Activated CD8-positive, alpha-beta T cell treated with anti-CD3 and anti-CD28 coated beads, Interleukin-2, amount 10 ng/mL, durations not matched to agents 7 days and 5 days (primary cell): Measurements from ENCODE around the gene HOXA6. TPM values are rescaled to one million over a fixed set of nuclear protein-coding genes. Genes with fewer than 3 reads are reported as not detected.
A peak's percentile ranks its signal among the peaks of the same experiment; 100 is the strongest.

ENCODE experiments used
- ATAC-seq: fragments of 150-1000 bp; cut with Tn5 transposase; one replicate; pipeline ENCODE4 v1.10.0; 2021; ENCODE audit warnings: moderate library complexity
- CTCF ChIA-PET: fragments of 350-600 bp; sonication (Branson Sonifier 250); formaldehyde crosslinking; loops from one replicate; lab custom pipeline; 2021; ENCODE audit warnings: antibody characterized with exemption; lab: Charles Lee
- POLR2A ChIA-PET: fragments of 350-600 bp; sonication (Branson Sonifier 250); formaldehyde crosslinking; loops from one replicate; lab custom pipeline; 2021; ENCODE audit warnings: antibody characterized with exemption; lab: Charles Lee
- DNase-seq: peaks from one replicate; pipeline ENCODE4 v3.0.0-alpha.2; 2020
- H3K27ac Mint-ChIP-seq: one replicate; pipeline ENCODE4 v1.8.0; 2021; ENCODE audit warnings: mild to moderate bottlenecking, mixed read lengths
- H3K27me3 Mint-ChIP-seq: one replicate; pipeline ENCODE4 v1.8.0; 2021; ENCODE audit warnings: low read depth, mixed read lengths
- H3K36me3 Mint-ChIP-seq: one replicate; pipeline ENCODE4 v1.8.0; 2021; ENCODE audit warnings: low read depth, mixed read lengths
- H3K4me1 Mint-ChIP-seq: one replicate; pipeline ENCODE4 v1.8.0; 2021; ENCODE audit warnings: low read depth, mixed read lengths
- H3K4me3 Mint-ChIP-seq: one replicate; pipeline ENCODE4 v1.8.0; 2021; ENCODE audit warnings: mild to moderate bottlenecking, mixed read lengths
- H3K9me3 Mint-ChIP-seq: one replicate; pipeline ENCODE4 v1.8.0; 2022; ENCODE audit warnings: mixed read lengths; ENCODE audit not compliant: insufficient read depth
- total RNA-seq, 2 experiments: library from RNA; stranded (reverse); gene quantifications; one replicate each; pipeline ENCODE4 v1.2.3, GENCODE V29; 2021

The HOXA6 gene
- total RNA-seq, 2 experiments from 2014 or later, result not detected

DNA sequence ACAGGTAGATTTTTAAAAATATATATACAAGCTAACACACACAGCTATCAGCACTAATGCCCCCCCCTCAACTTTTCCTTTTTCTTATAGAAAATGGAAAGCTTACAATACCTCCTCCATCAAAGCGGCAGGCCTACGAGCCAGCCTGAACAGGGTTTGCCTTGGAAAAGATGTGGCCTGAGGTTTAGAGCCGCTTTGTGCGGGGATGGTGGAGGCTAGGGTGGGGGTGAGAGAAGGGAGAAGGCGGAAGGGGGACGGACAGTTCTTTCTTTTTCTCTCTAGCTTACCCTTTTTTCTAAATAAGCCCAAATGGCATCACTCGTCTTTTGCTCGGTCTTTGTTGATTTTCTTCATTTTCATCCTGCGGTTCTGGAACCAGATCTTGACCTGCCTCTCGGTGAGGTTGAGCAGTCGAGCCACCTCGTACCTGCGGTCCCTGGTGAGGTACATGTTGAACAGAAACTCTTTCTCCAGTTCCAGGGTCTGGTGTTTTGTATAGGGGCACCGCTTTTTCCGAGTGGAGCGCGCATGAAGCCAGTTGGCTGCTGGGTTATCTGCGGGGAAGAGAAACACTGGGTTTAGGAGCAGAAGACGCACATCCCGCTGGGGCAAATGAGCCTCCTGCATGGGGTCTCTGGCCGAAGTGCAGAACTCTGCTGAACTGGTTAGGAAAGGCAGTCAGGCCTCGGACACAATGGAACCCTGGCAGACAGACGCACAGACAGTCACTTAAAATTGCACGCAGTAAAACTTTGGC, 15.9 kb upstream of the HOXA6 start:
- ATAC-seq (no peak), DNase-seq (no peak)
- H3K4me3 Mint-ChIP-seq, result no peak overlapping the region
- H3K9me3 Mint-ChIP-seq, result no peaks in the 10 kb centered on the region
- POLR2A ChIA-PET, result no interaction called here
- peaks cover 8% of the 10 kb centered on the region for H3K4me1 Mint-ChIP-seq
- peak overlapping the region; percentile 29 for H3K27ac Mint-ChIP-seq
- CTCF ChIA-PET, result interaction anchor here (0.7 to 4.7 kb wide), 9 partner anchors 10 to 793 kb away, joined by 3 to 85 read pairs (median 5); partner anchors contain the start of gene HOXA13
- H3K27me3 Mint-ChIP-seq, result peaks cover 74% of the 10 kb centered on the region
- peaks cover 11% of the 10 kb centered on the region for H3K36me3 Mint-ChIP-seq

DNA sequence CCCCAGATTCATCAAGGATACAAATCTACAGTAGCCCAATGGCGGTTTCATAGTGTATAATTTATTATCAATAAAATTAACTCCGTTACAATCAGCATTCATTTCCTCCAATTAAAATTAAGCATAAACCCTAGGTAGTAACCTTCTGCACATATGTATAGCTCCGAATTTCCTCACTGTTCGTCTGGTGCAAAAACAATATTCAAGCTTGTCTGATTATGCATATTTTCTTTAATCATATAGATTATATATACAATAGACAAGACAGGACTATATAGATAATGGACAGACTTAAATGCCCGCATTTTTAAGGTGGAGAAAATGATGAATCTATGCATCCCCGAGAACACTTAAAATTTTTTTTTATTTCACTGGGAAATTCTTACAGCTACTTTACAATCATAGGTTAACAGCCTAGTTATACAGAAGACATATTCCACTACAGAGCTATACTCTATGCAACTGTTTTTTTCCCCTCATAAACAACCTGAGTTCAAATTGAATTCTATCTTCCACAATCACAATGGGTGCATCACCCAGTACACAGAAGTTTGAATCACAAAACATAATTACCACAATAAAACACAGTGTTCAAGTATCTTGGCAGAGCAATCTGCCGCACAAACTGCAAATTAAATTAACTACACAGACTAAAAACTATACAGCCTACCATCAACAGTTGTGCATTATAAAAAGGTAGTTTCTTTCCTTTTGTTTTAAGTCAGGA, 15.2 kb upstream of the HOXA6 start:
- Mint-ChIP-seq H3K36me3 (peaks cover 13% of the 10 kb centered on the region), H3K9me3 (no peaks in the 10 kb centered on the region), H3K27ac (no peak overlapping the region), H3K4me3 (no peak overlapping the region), H3K27me3 (peaks cover 75% of the 10 kb centered on the region), H3K4me1 (peaks cover 9% of the 10 kb centered on the region)
- POLR2A ChIA-PET, result no interaction called here
- DNase-seq (no peak), ATAC-seq (no peak)
- CTCF ChIA-PET, result interaction anchor here (0.7 to 4.7 kb wide), 11 partner anchors 10 to 792 kb away, joined by 3 to 85 read pairs (median 5); partner anchors contain the start of genes HOXA13 and HOXA3

DNA sequence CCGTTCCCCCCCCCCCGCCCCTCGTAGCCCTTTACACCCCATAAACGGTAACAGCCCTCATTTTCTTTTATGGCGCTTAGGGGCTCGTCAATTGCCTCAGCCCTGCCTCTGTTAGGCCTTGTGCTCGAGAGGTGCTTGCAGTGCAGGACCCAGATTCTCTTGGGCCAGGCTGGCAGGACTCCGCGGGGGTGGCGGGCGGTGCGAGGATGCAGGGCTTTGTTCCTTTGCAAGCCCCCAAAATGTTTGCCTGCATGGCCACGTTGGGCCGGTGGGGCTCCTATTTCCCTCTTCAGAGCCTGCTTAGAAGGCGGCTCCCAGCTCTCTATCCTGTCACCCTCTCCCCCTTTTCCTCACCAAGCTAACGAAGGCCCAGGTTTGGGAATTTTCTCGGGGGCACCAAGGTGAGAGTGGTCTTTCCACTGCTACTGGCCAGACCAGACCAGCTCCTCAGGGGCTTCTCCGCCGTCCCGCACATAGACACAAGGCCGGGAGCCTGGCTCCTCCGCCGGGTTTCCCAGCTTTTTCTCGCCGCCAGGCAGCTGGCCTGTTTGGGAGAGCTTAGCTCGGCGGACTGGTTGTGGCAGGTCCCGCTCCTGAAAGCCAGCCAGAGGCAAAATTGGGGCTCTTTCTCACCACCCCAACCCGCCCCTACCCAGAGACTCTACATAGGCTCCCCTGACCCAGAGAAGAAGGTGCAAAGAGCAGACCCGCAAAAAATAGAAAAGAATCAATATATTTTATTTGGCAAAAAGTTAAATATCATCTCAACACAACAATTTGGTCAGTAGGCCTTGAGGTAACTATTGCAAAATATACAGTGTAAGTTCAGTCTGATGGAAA, 14.4 kb upstream of the HOXA6 start:
- H3K4me3 Mint-ChIP-seq, result no peak overlapping the region

DNA sequence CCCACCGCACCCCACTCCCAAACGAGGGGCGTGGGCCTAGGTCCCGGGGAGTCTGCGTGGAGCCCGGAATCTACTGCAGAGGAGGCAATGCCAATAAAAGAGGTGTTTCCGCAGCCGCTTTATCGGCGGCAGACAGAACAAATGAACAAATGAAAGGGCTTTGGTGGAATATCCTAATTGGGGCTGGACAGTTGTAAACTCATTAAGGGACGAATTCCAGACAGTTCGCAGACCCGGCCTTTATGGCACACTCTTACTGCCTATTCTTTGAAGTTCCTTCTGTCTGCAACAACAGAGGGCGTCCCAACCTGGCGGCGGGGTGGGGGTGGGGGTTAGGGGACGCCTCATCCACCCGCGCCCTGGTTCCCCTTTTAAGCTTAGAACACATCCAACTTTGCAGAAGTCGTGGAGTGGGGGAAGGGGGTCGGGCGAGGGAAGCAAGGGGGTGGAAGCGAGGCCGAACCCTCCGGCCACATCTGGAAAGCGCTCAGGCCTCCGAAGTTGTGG, 13.7 kb upstream of the HOXA6 start:
- POLR2A ChIA-PET, result interaction anchor here (0.7 kb wide), 1 partner anchor 12 kb away, joined by 4 read pairs; no protein-coding TSS in a partner anchor
- no peak overlapping the region for H3K27ac Mint-ChIP-seq
- DNase-seq (no peak), ATAC-seq (peak; percentile 5)
- H3K4me1 Mint-ChIP-seq, result peaks cover 15% of the 10 kb centered on the region
- H3K4me3 Mint-ChIP-seq, result peak overlapping the region; percentile 65
- peaks cover 76% of the 10 kb centered on the region for H3K27me3 Mint-ChIP-seq
- CTCF ChIA-PET, result interaction anchor here (0.7 to 4.7 kb wide), 25 partner anchors 9 to 791 kb away, joined by 3 to 85 read pairs (median 4); partner anchors contain the start of genes HOXA3 and HOXA5
- H3K9me3 Mint-ChIP-seq, result no peaks in the 10 kb centered on the region
- H3K36me3 Mint-ChIP-seq, result peaks cover 10% of the 10 kb centered on the region

More for the DNA sequence above, 14.4 kb upstream of the HOXA6 start:
- Mint-ChIP-seq H3K4me1 (peaks cover 11% of the 10 kb centered on the region), H3K36me3 (peaks cover 11% of the 10 kb centered on the region), H3K27ac (no peak overlapping the region), H3K27me3 (peaks cover 76% of the 10 kb centered on the region), H3K9me3 (no peaks in the 10 kb centered on the region)
- DNase-seq (no peak), ATAC-seq (no peak)
- ChIA-PET POLR2A (interaction anchor here (0.7 kb wide), 1 partner anchor 11 kb away, joined by 4 read pairs; no protein-coding TSS in a partner anchor), CTCF (interaction anchor here (1.1 to 4.7 kb wide), 14 partner anchors 10 to 792 kb away, joined by 3 to 85 read pairs (median 6); partner anchors contain the start of genes HOXA13 and HOXA3)

DNA sequence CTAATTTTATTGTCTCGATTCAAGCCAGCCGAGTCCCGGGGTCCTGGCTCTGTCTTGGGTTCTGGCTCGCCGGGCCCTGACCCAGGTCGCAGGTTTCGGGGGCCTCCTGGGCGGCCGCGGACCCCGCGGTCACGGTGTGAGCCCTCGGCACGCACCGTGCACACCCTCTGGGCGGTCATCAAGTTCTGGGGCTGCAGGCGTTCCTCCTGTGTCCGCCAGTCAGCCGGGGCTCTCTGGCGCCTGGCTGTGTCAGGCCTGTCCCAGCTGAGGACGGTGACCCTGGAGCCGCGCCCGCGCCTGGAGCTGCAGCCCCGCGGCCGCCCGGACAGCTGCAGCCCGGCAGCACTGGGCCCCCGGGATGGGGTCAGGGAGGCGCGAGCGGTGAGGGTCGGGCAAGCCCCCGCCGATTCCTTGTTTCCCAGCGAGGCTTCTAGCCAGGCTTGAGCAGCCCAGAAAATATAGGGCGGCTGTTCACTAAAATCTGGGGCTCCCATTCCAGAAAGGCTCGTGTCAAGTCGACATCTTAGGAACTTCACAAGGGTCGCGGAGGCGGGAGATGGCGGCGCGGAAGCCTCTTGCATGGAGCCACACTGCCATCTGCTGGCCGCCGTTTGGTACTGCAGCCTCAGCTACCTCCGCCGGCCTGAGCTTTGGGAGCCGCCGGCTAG, 13.1 kb upstream of the HOXA6 start:
- Mint-ChIP-seq H3K27ac (no peak overlapping the region), H3K4me3 (peak overlapping the region; percentile 65), H3K27me3 (peaks cover 77% of the 10 kb centered on the region), H3K36me3 (peaks cover 9% of the 10 kb centered on the region), H3K4me1 (peaks cover 17% of the 10 kb centered on the region), H3K9me3 (no peaks in the 10 kb centered on the region)
- CTCF ChIA-PET, result interaction anchor here (0.7 to 4.7 kb wide), 25 partner anchors 8 to 790 kb away, joined by 3 to 85 read pairs (median 4); partner anchors contain the start of genes HOXA3 and HOXA5
- POLR2A ChIA-PET, result no interaction called here
- peak; percentile 74 for ATAC-seq
- peak; percentile 85 for DNase-seq

DNA sequence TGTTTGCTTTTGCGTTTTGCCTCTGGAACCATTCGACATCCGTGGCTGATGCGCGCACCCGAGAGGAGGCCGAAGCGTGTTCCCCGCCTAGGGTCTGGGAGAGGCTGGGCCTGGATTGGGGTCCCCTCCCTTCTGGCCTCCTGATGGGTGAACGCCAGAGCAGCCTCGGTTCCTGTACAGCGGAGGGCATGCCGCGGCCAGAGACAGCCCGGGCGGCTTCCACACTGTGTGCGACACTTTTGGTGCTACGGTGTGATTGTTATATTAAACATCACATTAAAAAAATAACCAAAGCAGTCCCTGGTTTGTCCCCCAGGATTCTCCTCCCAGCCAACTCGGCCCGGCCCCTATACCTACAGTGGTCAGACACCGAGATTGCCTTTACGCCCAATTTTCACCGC, 12.6 kb upstream of the HOXA6 start:
- H3K27me3 Mint-ChIP-seq, result peaks cover 78% of the 10 kb centered on the region
- ChIA-PET POLR2A (no interaction called here), CTCF (interaction anchor here (1.1 to 4.7 kb wide), 19 partner anchors 10 to 790 kb away, joined by 3 to 85 read pairs (median 5); partner anchors contain the start of gene HOXA5)
- ATAC-seq (peak; percentile 22), DNase-seq (no peak)
- H3K4me1 Mint-ChIP-seq, result peaks cover 18% of the 10 kb centered on the region
- peak overlapping the region; percentile 20 for H3K4me3 Mint-ChIP-seq
- H3K27ac Mint-ChIP-seq, result no peak overlapping the region
- H3K36me3 Mint-ChIP-seq, result peaks cover 10% of the 10 kb centered on the region
- no peaks in the 10 kb centered on the region for H3K9me3 Mint-ChIP-seq

DNA sequence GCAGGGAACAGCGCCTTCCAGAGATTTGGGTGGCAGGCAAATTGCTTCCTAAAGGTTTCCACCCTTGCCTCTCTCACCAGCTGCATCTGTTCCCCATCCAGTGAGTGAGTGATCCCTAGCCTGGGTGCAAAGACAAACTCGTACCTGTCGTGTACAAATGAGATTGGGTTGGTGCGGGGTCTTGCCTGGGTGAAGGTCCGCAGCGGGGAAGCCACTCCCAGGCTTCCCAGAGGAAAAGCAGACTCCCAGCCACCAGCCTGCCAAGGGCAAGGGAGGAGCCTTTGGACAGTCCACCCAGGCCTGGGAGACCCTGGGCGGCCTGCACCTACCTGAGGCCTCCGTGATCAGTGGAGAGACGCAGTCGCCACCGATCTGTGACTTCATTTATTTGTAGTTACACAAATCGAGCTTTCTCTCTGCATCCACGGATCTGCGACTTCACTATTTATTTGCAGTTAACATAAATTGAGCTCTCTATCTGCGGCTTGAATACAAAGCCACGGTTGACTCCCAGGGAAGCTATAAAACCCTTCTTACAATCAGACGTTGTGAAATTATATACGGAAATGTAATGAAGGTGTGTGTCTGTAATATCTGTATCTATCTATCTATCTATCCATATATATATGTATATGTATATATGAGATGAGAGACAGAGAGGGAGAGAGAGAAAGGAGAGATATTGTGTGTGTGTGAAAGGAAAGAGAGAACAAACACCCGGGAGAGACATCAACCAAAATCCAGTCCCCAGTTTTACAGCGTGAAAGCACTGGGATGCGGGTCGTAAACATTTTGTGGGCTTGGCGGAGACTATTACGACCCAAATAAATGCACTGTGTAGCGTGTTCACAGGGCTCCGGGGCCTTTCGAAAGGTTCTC, 11.9 kb upstream of the HOXA6 start:
- DNase-seq (no peak), ATAC-seq (no peak)
- H3K4me1 Mint-ChIP-seq, result peaks cover 21% of the 10 kb centered on the region
- H3K4me3 Mint-ChIP-seq, result peak overlapping the region; percentile 20
- no peak overlapping the region for H3K27ac Mint-ChIP-seq
- H3K9me3 Mint-ChIP-seq, result no peaks in the 10 kb centered on the region
- POLR2A ChIA-PET, result no interaction called here
- H3K27me3 Mint-ChIP-seq, result peaks cover 80% of the 10 kb centered on the region
- peaks cover 13% of the 10 kb centered on the region for H3K36me3 Mint-ChIP-seq
- CTCF ChIA-PET, result interaction anchor here (0.7 to 1.8 kb wide), 9 partner anchors 9 to 790 kb away, joined by 3 to 6 read pairs (median 3); no protein-coding TSS in a partner anchor

DNA sequence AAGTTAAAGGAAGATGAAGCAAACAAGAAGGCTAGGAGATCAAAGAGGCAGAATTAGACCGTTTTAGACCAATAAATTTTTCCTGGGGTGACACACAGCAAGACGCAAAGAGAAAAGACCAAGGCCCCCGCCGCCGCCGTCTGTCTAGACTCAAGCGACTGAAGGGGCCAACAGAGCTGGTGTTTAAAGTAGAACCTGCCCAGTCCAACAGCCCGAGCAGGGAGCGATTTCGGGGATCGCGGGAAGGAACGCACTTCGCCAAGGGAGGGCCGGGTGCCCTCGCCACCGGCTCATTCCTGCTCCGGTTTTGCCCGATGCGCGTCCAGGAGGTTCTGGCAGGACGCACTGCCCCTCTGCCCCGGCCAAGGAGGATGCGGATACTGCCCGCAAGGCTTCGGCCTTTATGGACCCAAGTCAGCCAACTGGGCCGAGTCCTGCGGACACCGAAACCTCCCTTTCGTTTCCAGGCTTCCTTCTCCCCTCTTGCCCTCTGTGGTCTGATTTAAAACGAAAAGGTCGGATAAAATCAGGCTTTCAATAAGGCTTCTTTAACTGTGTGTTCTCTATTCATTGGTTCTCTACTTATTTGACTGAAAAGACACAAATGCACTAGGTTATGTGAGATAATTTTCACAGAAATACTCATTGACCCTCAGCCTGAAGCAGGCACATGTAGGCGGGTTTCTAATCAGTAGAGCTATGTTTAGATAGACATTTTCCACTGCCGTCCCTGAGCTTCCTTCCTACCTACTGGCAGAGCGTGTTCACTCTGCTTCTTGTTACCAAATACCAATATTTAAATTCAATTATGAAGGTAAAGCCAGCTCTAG, 11.1 kb upstream of the HOXA6 start:
- peak overlapping the region; percentile 42 for H3K4me3 Mint-ChIP-seq
- H3K36me3 Mint-ChIP-seq, result peaks cover 10% of the 10 kb centered on the region
- DNase-seq (no peak), ATAC-seq (no peak)
- H3K4me1 Mint-ChIP-seq, result peaks cover 23% of the 10 kb centered on the region
- POLR2A ChIA-PET, result no interaction called here
- H3K27ac Mint-ChIP-seq, result no peak overlapping the region
- H3K27me3 Mint-ChIP-seq, result peaks cover 81% of the 10 kb centered on the region
- H3K9me3 Mint-ChIP-seq, result no peaks in the 10 kb centered on the region
- CTCF ChIA-PET, result interaction anchor here (0.7 to 1.8 kb wide), 10 partner anchors 9 to 789 kb away, joined by 3 to 6 read pairs (median 4); no protein-coding TSS in a partner anchor

DNA sequence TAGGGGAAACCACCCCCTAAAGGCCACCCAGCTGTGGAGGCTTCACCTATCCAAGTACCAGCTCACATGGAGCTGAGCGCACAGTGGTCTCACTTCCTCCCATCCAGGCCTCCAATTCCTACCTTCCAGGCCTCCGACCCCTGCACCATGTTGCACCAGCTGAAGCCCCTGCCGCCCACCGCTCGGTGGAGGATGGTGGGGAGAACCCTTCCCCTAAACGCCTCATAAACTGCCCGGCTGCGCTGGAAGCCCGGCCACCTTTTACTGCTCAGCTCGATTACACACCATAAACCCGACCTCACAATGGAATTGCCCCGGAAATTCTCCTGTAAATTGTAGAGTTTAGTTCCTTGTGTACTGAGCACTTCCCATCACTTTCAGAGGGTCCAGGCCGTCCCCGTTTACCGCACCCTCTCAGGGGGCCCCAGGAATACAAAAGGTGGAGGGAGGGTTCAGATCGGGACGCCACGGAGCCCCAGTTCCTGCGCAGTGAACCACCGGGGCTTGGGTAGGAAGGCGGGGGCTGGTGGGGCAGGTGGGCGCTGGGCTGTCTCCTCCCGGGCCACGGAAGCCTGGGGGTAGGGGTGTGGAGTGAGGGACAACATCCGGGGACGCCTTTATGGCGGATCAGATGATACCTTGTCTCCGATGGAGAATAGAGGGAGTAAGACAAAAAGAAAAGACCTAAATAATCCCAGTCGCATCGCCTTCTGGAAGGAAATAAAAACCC, 10.3 kb upstream of the HOXA6 start:
- Mint-ChIP-seq H3K27me3 (peaks cover 81% of the 10 kb centered on the region), H3K9me3 (no peaks in the 10 kb centered on the region), H3K27ac (no peak overlapping the region), H3K4me1 (peaks cover 23% of the 10 kb centered on the region), H3K36me3 (peaks cover 10% of the 10 kb centered on the region), H3K4me3 (peak overlapping the region; percentile 45)
- ATAC-seq (no peak), DNase-seq (no peak)
- ChIA-PET CTCF (interaction anchor here (0.8 to 1.8 kb wide), 5 partner anchors 22 to 788 kb away, joined by 3 to 5 read pairs (median 4); partner anchors contain the start of gene EVX1), POLR2A (no interaction called here)
